ENCODE results near the gene DIRAS1. TPM values are rescaled to one million over a fixed set of nuclear protein-coding genes. Genes with fewer than 3 reads are reported as not detected.

Gene DIRAS1
- total RNA-seq, 1 experiment from 2014 or later = 25.0 TPM

- DNase-seq (ENCODE audit: low spot score) = no peak
- POLR2A ChIA-PET = no interaction called here
Measured at GRCh38 chr19:2711875-2712205, 9.3 kb downstream of the DIRAS1 start.

GRCh38 chr19:2711172-2711874, 9.8 kb downstream of the DIRAS1 start:
- H3K27me3 Mint-ChIP-seq (ENCODE audit: low read depth) = peaks cover 8% of the 10 kb centered on the region
- ChIA-PET POLR2A (interaction anchor here (0.9 kb wide), 1 partner anchor 87 kb away, joined by 3 read pairs; no protein-coding TSS in a partner anchor), CTCF (interaction anchor here (0.6 to 2.2 kb wide), 2 partner anchors 9 to 63 kb away, joined by 4 to 12 read pairs; partner anchors contain the start of gene GNG7)
- no peak overlapping the region; the same call in 1 of the 2 replicates for H3K27ac Mint-ChIP-seq
- no peaks in the 10 kb centered on the region for H3K4me1 Mint-ChIP-seq
- H3K9me3 Mint-ChIP-seq = peaks cover 12% of the 10 kb centered on the region
- H3K36me3 Mint-ChIP-seq = peaks cover 12% of the 10 kb centered on the region
- DNase-seq (ENCODE audit: low spot score) (no peak), ATAC-seq (no peak; the same call in 1 of the 2 replicates)
- TF ChIP-seq ZNF425 (CRISPR knock-in tag; conservative IDR thresholded peaks at IDR 0.05) (no peak), MXD4 (CRISPR knock-in tag; IDR thresholded peaks at IDR 0.05; ENCODE audit: borderline replicate concordance) (no peak), SMAD4 (CRISPR knock-in tag; IDR thresholded peaks at IDR 0.05) (no peak), TCF7 (CRISPR knock-in tag; IDR thresholded peaks at IDR 0.05; ENCODE audit: low read depth) (no peak), ZNF281 (CRISPR knock-in tag; IDR thresholded peaks at IDR 0.05) (no peak), PRDM15 (CRISPR knock-in tag; IDR thresholded peaks at IDR 0.05) (no peak), STAT6 (CRISPR knock-in tag; conservative IDR thresholded peaks at IDR 0.05; ENCODE audit: low read depth) (no peak), TEAD4 (CRISPR knock-in tag; IDR thresholded peaks at IDR 0.05) (no peak), JUN (CRISPR knock-in tag; IDR thresholded peaks at IDR 0.05) (no peak), ATF1 (CRISPR knock-in tag; IDR thresholded peaks at IDR 0.05) (no peak), PREB (CRISPR knock-in tag; IDR thresholded peaks at IDR 0.05; ENCODE audit: borderline replicate concordance) (no peak), TEAD1 (CRISPR knock-in tag; IDR thresholded peaks at IDR 0.05) (no peak), OVOL2 (CRISPR knock-in tag; IDR thresholded peaks at IDR 0.05; ENCODE audit: borderline replicate concordance) (no peak), MAX (CRISPR knock-in tag; IDR thresholded peaks at IDR 0.05) (no peak), SOX15 (CRISPR knock-in tag; IDR thresholded peaks at IDR 0.05) (no peak), ZNF416 (CRISPR knock-in tag; IDR thresholded peaks at IDR 0.05) (no peak), FOXJ3 (CRISPR knock-in tag; IDR thresholded peaks at IDR 0.05; ENCODE audit: borderline replicate concordance) (no peak), ZNF263 (CRISPR knock-in tag; IDR thresholded peaks at IDR 0.05; ENCODE audit: low read depth) (no peak)
- no peak overlapping the region for H3K4me3 Mint-ChIP-seq

More at GRCh38 chr19:2711875-2712205, 9.3 kb downstream of the DIRAS1 start:
- Mint-ChIP-seq H3K27ac (no peak overlapping the region), H3K9me3 (peaks cover 12% of the 10 kb centered on the region), H3K4me3 (no peak overlapping the region), H3K4me1 (no peaks in the 10 kb centered on the region), H3K27me3 (ENCODE audit: low read depth) (peaks cover 8% of the 10 kb centered on the region), H3K36me3 (peaks cover 12% of the 10 kb centered on the region)
- no peak for TF ChIP-seq NR1H2 (CRISPR knock-in tag; IDR thresholded peaks at IDR 0.05)
- no peak for ATAC-seq
- CTCF ChIA-PET = interaction anchor here (2.2 kb wide), 1 partner anchor 63 kb away, joined by 12 read pairs; no protein-coding TSS in a partner anchor

All from WTC11 (cell line).